Neuronal stem cell (in vitro differentiated cells): ENCODE measurements around the gene RASD2.

Experiments
- DNase-seq: peaks from one replicate; pipeline ENCODE4 v3.0.0-alpha.2; 2013; ENCODE audit warnings: low spot score
- H2AFZ ChIP-seq: one replicate; pipeline ENCODE4 v1.6.1; 2013; ENCODE audit warnings: mild to moderate bottlenecking, low read length, inconsistent platforms
- H2AK5ac ChIP-seq: 2 replicates; pipeline ENCODE4 v1.6.1; 2013; ENCODE audit warnings: low read depth, mild to moderate bottlenecking, inconsistent platforms, low read length, moderate library complexity, mixed read lengths
- H2BK120ac ChIP-seq: 2 replicates; pipeline ENCODE4 v1.6.1; 2013; ENCODE audit warnings: low read depth, mild to moderate bottlenecking, inconsistent platforms, low read length, moderate library complexity, mixed read lengths
- H2BK12ac ChIP-seq: one replicate; pipeline ENCODE4 v1.6.1; 2013; ENCODE audit warnings: low read length, inconsistent platforms
- H2BK15ac ChIP-seq: 2 replicates; pipeline ENCODE4 v1.6.1; 2013; ENCODE audit warnings: mild to moderate bottlenecking, low read length, inconsistent platforms, mixed read lengths
- H2BK5ac ChIP-seq: one replicate; pipeline ENCODE4 v1.6.1; 2013; ENCODE audit warnings: inconsistent platforms, mild to moderate bottlenecking, low read length, moderate library complexity
- H3K14ac ChIP-seq: one replicate; pipeline ENCODE4 v1.6.1; 2013; ENCODE audit warnings: low read length, inconsistent platforms
- H3K18ac ChIP-seq: 2 replicates; pipeline ENCODE4 v1.6.1; 2013; ENCODE audit warnings: low read length, inconsistent platforms
- H3K23ac ChIP-seq: 2 replicates; pipeline ENCODE4 v1.6.1; 2013; ENCODE audit warnings: low read depth, mild to moderate bottlenecking, mixed read lengths, low read length, inconsistent platforms; ENCODE audit not compliant: poor library complexity
- H3K27ac ChIP-seq: replicated peaks from 3 replicates; pipeline ENCODE4 v1.5.1; 2013; ENCODE audit warnings: low read length, inconsistent platforms
- H3K27me3 ChIP-seq, 3 experiments: 2 replicates each; pipeline ENCODE4 v1.6.1; 2013; ENCODE audit warnings: low read length in 3 of 3, mild to moderate bottlenecking in 2 of 3, inconsistent platforms in 1 of 3, low read depth in 1 of 3, mixed read lengths in 1 of 3, moderate library complexity in 1 of 3; ENCODE audit not compliant: control insufficient read depth in 3 of 3, insufficient read depth in 3 of 3
- H3K36me3 ChIP-seq, 2 donors: replicated peaks in 1 of 2; 2 replicates each; pipeline ENCODE4 v1.6.1; 2013; ENCODE audit warnings: low read length in 2 of 2; ENCODE audit not compliant: control insufficient read depth in 2 of 2, insufficient read depth in 2 of 2
- H3K4ac ChIP-seq: 2 replicates; pipeline ENCODE4 v1.6.1; 2013; ENCODE audit warnings: inconsistent platforms, mild to moderate bottlenecking, low read length, moderate library complexity
- H3K4me1 ChIP-seq, 2 donors: 1 replicate in 1 of 2; 2 replicates in 1 of 2; pipeline ENCODE4 v1.6.1; 2013; ENCODE audit warnings: low read length in 2 of 2, low read depth in 1 of 2; ENCODE audit not compliant: control insufficient read depth in 2 of 2, insufficient read depth in 1 of 2
- H3K4me2 ChIP-seq: one replicate; pipeline ENCODE4 v1.6.1; 2013; ENCODE audit warnings: mild to moderate bottlenecking, low read length, inconsistent platforms; ENCODE audit not compliant: insufficient read depth, poor library complexity, severe bottlenecking
- H3K4me3 ChIP-seq, 2 donors: 2 replicates each; pipeline ENCODE4 v1.5.1; 2013; ENCODE audit warnings: low read length in 2 of 2, mild to moderate bottlenecking in 2 of 2, inconsistent platforms in 1 of 2, moderate library complexity in 1 of 2
- H3K79me1 ChIP-seq: one replicate; pipeline ENCODE4 v1.6.1; 2013; ENCODE audit warnings: low read depth, mild to moderate bottlenecking, inconsistent platforms, low read length, moderate library complexity
- H3K9ac ChIP-seq: one replicate; pipeline ENCODE4 v1.6.1; 2013; ENCODE audit warnings: mild to moderate bottlenecking, low read depth, low read length, inconsistent platforms; ENCODE audit not compliant: poor library complexity
- H3K9me3 ChIP-seq, 2 donors: replicated peaks in 1 of 2; 2 replicates each; pipeline versions ENCODE3 to v1.6.1; 2013; ENCODE audit warnings: low read length in 2 of 2, mild to moderate bottlenecking in 2 of 2, inconsistent platforms in 1 of 2, low read depth in 1 of 2, mixed read lengths in 1 of 2, moderate library complexity in 1 of 2; ENCODE audit not compliant: control insufficient read depth in 2 of 2, insufficient read depth in 1 of 2
- H4K8ac ChIP-seq: one replicate; pipeline ENCODE4 v1.6.1; 2013; ENCODE audit warnings: low read depth, mild to moderate bottlenecking, inconsistent platforms, low read length, moderate library complexity
- H4K91ac ChIP-seq: one replicate; pipeline ENCODE4 v1.6.1; 2013; ENCODE audit warnings: low read length, low read depth, mild to moderate bottlenecking, inconsistent platforms; ENCODE audit not compliant: poor library complexity
- WGBS, 2 donors: extraction: QIAGEN DNeasy Blood & Tissue Kit; methylation state at CpG; one replicate each; pipeline ENCODE4 v1.1.7; 2013; ENCODE audit warnings: missing lambda C conversion rate in 2 of 2, mixed read lengths in 1 of 2; ENCODE audit not compliant: insufficient read length in 2 of 2, insufficient replicate concordance in 1 of 2; ENCODE audit errors: extremely low coverage in 2 of 2; 5-methylcytosine and 5-hydroxymethylcytosine counted together

Gene RASD2

DNA sequence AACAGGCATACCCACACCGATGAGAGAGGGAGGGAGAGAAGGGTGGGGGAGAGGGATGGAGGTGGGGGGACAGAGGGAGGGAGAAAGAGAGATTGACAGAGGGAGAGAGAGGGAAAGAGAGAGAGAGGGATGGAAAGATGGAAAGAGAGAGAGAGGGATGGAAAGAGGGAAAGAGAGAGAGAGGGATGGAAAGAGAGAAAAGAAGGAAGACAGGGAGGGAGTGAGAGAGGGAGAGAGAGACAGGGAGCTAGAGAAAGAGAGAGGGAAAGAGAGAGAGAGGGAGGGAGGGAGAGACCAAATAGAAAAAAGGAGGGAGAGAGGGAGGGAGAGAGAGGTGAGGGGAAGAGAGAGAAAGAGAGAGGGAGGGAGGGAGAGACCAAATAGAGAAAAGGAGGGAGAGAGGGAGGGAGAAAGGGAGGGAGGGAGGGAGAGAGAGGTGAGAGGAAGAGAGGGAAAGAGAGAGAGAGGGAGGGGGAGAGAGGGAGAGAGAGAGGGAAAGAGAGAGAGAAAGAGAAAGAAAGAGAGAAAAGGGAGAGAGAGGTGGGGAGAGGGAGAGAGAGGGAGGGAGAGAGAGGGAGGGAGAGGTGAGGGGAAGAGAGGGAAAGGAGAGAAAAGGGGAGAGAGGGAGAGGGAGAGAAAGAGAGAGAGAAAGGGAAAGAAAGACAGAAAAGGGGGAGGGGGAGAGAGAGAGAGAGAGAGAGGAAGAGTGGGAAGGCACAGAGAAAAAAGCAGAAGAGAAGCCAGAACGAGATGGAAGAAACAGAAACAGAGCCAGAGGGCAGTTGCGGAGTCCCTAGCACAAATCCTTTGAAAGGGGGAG lies 52.6 kb downstream of the RASD2 start:
- Histone ChIP-seq H2BK120ac (no peak overlapping the region), H2BK5ac (no peak overlapping the region), H3K18ac (no peak overlapping the region), H4K91ac (no peak overlapping the region), H3K14ac (no peak overlapping the region), H2AFZ (peak overlapping the region; percentile 83), H2BK12ac (no peak overlapping the region), H4K8ac (no peak overlapping the region), H3K4me1 (peaks cover 0 to 7% of the 10 kb centered on the region in 2 donors), H3K23ac (no peak overlapping the region), H2AK5ac (no peak overlapping the region), H3K4ac (no peak overlapping the region), H3K4me3 (no peak overlapping the region), H2BK15ac (no peak overlapping the region), H3K36me3 (no peaks in the 10 kb centered on the region), H3K4me2 (no peak overlapping the region), H3K9ac (no peak overlapping the region), H3K27ac (no peak overlapping the region), H3K27me3 (peaks cover 0 to 12% (median 0%) of the 10 kb centered on the region in 3 experiments), H3K9me3 (peaks cover 0 to 3% of the 10 kb centered on the region in 2 donors), H3K79me1 (no peaks in the 10 kb centered on the region)
- no CpG with 5 or more reads among the region's 3 CpGs for WGBS, 2 donors
- no peak for DNase-seq

DNA sequence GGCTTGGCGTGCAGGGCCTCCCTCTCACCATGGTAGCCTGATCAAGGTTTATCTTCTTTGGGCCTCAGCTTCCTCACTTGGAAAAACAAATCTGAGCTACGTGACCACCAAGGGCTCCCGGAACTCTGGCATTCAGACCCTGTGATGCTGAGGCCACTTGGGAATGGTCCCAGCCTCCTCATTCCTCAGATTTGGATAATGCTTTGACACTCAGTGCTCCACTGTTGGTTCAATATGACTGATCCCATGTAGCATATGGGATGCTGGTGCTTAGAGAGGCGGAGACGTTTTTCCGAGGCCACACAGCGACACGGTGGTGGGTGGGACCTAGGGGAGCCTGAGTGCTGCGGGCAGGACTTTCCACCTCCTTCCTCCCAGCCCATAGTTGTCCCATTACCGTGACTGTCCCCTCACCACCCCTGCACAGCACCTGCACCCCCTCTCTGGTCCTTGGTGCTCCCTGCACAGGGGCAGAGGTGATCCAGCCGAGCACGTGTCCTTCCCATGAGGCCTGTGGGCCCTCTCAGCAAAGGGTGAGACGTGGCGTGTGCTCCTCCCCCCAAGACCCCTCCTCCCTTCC lies 53.4 kb downstream of the RASD2 start:
- H3K4me1 ChIP-seq, result peaks cover 0 to 7% of the 10 kb centered on the region in 2 donors
- H3K79me1 ChIP-seq, result no peaks in the 10 kb centered on the region
- peak overlapping the region in 1 of 2 donors; percentile 58 for H3K4me3 ChIP-seq
- peaks cover 0 to 9% (median 0%) of the 10 kb centered on the region in 3 experiments for H3K27me3 ChIP-seq
- H3K9me3 ChIP-seq, result peaks cover 0 to 3% of the 10 kb centered on the region in 2 donors
- H3K18ac ChIP-seq, result peak overlapping the region; percentile 42
- H3K23ac ChIP-seq, result no peak overlapping the region
- H2BK5ac ChIP-seq, result no peak overlapping the region
- H3K9ac ChIP-seq, result no peak overlapping the region
- no peak overlapping the region for H4K91ac ChIP-seq
- H4K8ac ChIP-seq, result no peak overlapping the region
- peak overlapping the region; percentile 33 for H2BK15ac ChIP-seq
- no CpG with 5 or more reads among the region's 14 CpGs for WGBS, 2 donors
- H2AFZ ChIP-seq, result no peak overlapping the region
- no peak overlapping the region for H3K27ac ChIP-seq
- DNase-seq, result no peak
- peak overlapping the region; percentile 18 for H2AK5ac ChIP-seq
- H3K36me3 ChIP-seq, result no peaks in the 10 kb centered on the region
- peak overlapping the region; percentile 36 for H2BK120ac ChIP-seq
- H3K4ac ChIP-seq, result no peak overlapping the region
- no peak overlapping the region for H3K14ac ChIP-seq
- no peak overlapping the region for H2BK12ac ChIP-seq
- H3K4me2 ChIP-seq, result no peak overlapping the region

DNA sequence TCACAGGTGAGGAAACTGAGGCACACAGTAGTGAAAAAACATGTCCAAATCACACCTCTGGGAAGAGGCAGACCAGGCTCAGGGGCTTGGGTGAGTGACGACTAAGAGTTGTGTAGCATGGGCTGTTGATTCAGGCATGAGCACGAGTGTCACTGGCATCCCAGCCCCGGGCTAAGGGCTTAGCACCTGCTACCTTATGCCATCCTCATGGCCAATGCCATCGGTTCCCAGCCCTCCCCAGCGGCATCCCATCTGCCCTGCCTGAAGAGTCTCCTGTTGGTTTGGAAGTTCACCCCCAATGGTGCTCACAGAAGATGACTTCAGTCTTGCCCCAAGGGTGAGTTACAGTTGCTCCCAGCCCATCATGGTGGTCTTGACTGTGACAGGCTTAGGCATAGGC lies 54.1 kb downstream of the RASD2 start:
- H2BK12ac ChIP-seq, result no peak overlapping the region
- DNase-seq, result no peak
- H2AFZ ChIP-seq, result no peak overlapping the region
- H2AK5ac ChIP-seq, result peak overlapping the region; percentile 85
- no peak overlapping the region for H3K14ac ChIP-seq
- peaks cover 0 to 9% (median 0%) of the 10 kb centered on the region in 3 experiments for H3K27me3 ChIP-seq
- no peak overlapping the region for H3K18ac ChIP-seq
- H3K4ac ChIP-seq, result no peak overlapping the region
- peaks cover 0 to 3% of the 10 kb centered on the region in 2 donors for H3K9me3 ChIP-seq
- no peak overlapping the region for H2BK120ac ChIP-seq
- no peak overlapping the region for H4K8ac ChIP-seq
- H3K23ac ChIP-seq, result no peak overlapping the region
- H2BK15ac ChIP-seq, result no peak overlapping the region
- no peak overlapping the region for H3K9ac ChIP-seq
- H2BK5ac ChIP-seq, result no peak overlapping the region
- H3K4me2 ChIP-seq, result no peak overlapping the region
- WGBS, 2 donors, result no CpG with 5 or more reads among the region's 5 CpGs
- peaks cover 0 to 7% of the 10 kb centered on the region in 2 donors for H3K4me1 ChIP-seq
- no peak overlapping the region for H3K27ac ChIP-seq
- no peaks in the 10 kb centered on the region for H3K79me1 ChIP-seq
- no peaks in the 10 kb centered on the region for H3K36me3 ChIP-seq
- H4K91ac ChIP-seq, result no peak overlapping the region
- no peak overlapping the region for H3K4me3 ChIP-seq

DNA sequence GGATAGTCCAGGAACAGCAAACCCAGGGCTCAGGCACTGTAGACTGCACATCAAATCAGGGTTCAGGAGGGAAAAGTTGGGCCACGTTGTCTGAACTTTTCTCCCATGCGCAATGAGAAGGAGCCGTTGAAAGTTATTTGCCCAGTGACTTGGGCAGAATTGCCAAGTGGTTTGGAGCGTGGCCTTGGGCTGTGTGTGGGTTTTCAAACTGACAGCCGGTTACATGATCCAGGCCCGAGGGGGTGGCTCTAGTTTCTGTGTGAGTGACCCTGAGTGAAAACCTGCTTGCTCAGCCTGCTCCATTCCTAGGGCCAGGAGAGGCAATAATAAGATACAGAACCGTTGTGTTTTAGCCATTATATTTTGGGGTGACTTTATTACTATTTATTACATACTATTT lies 56.2 kb downstream of the RASD2 start:
- Histone ChIP-seq H2AK5ac (no peak overlapping the region), H4K91ac (no peak overlapping the region), H3K4ac (no peak overlapping the region), H2BK5ac (no peak overlapping the region), H3K79me1 (no peaks in the 10 kb centered on the region), H2BK120ac (no peak overlapping the region), H3K23ac (no peak overlapping the region), H3K4me3 (no peak overlapping the region), H2BK15ac (no peak overlapping the region), H3K18ac (no peak overlapping the region), H4K8ac (no peak overlapping the region), H3K36me3 (peaks cover 0 to 4% of the 10 kb centered on the region in 2 donors), H3K27me3 (peaks cover 0 to 9% (median 0%) of the 10 kb centered on the region in 3 experiments), H3K9ac (no peak overlapping the region), H2BK12ac (no peak overlapping the region), H3K4me2 (no peak overlapping the region), H2AFZ (no peak overlapping the region), H3K9me3 (peaks cover 0 to 5% of the 10 kb centered on the region in 2 donors), H3K14ac (no peak overlapping the region), H3K27ac (no peak overlapping the region), H3K4me1 (peaks cover 0 to 5% of the 10 kb centered on the region in 2 donors)
- WGBS, 2 donors, result no CpG with 5 or more reads among the region's 7 CpGs
- DNase-seq, result no peak
